Activated naive CD4-positive, alpha-beta T cell treated with anti-CD3 and anti-CD28 coated beads for 36 hours (primary cell): ENCODE data around the gene PPP1R2C. TPM values are rescaled to one million over a fixed set of nuclear protein-coding genes. Genes with fewer than 3 reads are reported as not detected.

Source experiments
- CTCF ChIA-PET: fragments of 350-600 bp; sonication (Branson Sonifier 250); formaldehyde crosslinking; loops from one replicate; lab custom pipeline; 2021; ENCODE audit warnings: antibody characterized with exemption; lab: Charles Lee
- DNase-seq: peaks from one replicate; pipeline ENCODE4 v3.0.0-alpha.2; 2020
- H3K27ac Mint-ChIP-seq: one replicate; pipeline ENCODE4 v1.8.0; 2021; ENCODE audit warnings: mild to moderate bottlenecking, mixed read lengths
- H3K27me3 Mint-ChIP-seq: one replicate; pipeline ENCODE4 v1.8.0; 2021; ENCODE audit warnings: low read depth, mixed read lengths
- H3K36me3 Mint-ChIP-seq: one replicate; pipeline ENCODE4 v1.8.0; 2021; ENCODE audit warnings: low read depth, mixed read lengths
- H3K4me1 Mint-ChIP-seq: one replicate; pipeline ENCODE4 v1.8.0; 2021; ENCODE audit warnings: low read depth, mixed read lengths
- H3K4me3 Mint-ChIP-seq: one replicate; pipeline ENCODE4 v1.8.0; 2021; ENCODE audit warnings: mild to moderate bottlenecking, moderate library complexity, mixed read lengths
- H3K9me3 Mint-ChIP-seq: one replicate; pipeline ENCODE4 v1.8.0; 2021; ENCODE audit warnings: mixed read lengths
- intact Hi-C: fragments of 100-400 bp; cut with micrococcal nuclease; formaldehyde crosslinking; loops from one replicate; pipeline ENCODE4 v1.15.1; 2023
- total RNA-seq, 2 experiments: library from RNA; stranded (reverse); gene quantifications; one replicate each; pipeline ENCODE4 v1.2.3, GENCODE V29; 2021

The PPP1R2C gene
- total RNA-seq: not detected

DNA sequence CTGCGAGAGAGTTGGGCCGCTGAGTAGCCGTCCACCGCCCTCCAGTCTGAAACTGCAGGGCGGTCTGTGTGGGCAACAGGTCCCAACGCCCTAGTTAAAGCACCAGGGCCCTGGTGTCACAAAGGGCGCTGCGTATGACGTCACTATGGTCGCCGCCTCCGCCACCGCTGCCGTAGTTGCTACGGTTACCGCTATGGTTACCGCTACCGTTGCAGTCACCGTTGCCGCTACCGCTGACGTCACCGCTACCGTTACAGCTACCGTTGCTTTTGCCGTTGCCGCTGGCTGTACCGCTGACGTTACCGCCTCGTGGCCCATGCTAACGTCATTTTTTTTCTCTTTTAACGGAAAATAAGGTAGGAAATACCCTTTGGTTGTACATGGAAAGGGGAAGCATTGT is at the start of gene PPP1R2C:
Gene PPP1R2C, minus strand, starts transcription at position 68 of the 400 bp plus-strand sequence. CDS start 84 bp downstream, outside the sequence.
- Mint-ChIP-seq H3K27me3 (no peaks in the 10 kb centered on the region), H3K36me3 (no peaks in the 10 kb centered on the region), H3K9me3 (peaks cover 3% of the 10 kb centered on the region), H3K27ac (no peak within 1 kb of the TSS), H3K4me3 (no peak within 1 kb of the TSS), H3K4me1 (peaks cover 3% of the 10 kb centered on the region)
- CTCF ChIA-PET: no interaction called here
- no peak for DNase-seq
- intact Hi-C loops: no loop called here

DNA sequence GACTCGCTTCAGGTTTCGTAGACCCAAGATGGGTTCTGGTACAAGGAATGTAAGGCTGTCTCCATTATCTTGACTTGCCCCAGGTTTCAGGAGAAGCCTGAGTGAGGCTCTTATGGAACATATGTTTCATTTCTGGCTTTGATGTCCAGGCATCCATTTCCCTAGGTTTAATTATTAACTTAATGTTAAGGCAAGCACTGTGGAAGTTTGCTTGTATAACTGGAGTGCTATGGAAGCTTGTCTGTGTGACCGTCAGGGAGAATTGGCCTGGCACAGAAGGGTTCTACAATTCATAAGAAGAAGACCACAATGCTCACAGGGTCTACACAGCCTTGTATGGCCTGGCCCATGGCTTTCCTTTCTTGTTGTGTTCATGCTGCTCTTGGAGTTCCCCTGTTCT is 47.2 kb upstream of the PPP1R2C start:
- no peaks in the 10 kb centered on the region for H3K27me3 Mint-ChIP-seq
- no peak for DNase-seq
- H3K36me3 Mint-ChIP-seq: no peaks in the 10 kb centered on the region
- H3K9me3 Mint-ChIP-seq: no peaks in the 10 kb centered on the region
- no peak overlapping the region for H3K27ac Mint-ChIP-seq
- H3K4me1 Mint-ChIP-seq: no peaks in the 10 kb centered on the region
- intact Hi-C loops: no loop called here
- H3K4me3 Mint-ChIP-seq: no peak overlapping the region
- CTCF ChIA-PET: no interaction called here

DNA sequence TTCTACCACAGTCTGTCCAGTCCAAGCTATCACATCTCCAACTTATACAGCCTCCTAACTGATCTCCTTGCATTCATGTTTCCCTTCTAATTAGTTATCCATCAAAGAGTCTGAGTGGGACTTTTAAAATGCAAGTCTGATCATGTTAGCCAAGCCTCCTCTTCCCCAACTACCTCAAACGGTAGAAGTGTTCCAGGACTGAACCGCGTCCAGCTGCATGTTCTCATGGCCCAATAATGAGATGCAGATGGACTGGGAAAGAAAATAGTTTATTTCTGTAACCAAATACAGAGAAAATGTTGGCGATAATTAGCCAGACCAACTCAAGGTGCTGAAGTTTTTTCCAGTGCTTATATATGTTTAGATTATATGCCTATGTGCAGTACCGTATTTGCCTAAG is 46.6 kb upstream of the PPP1R2C start:
- DNase-seq: no peak
- Mint-ChIP-seq H3K4me3 (no peak overlapping the region), H3K36me3 (no peaks in the 10 kb centered on the region), H3K27ac (no peak overlapping the region), H3K9me3 (no peaks in the 10 kb centered on the region), H3K4me1 (no peaks in the 10 kb centered on the region), H3K27me3 (no peaks in the 10 kb centered on the region)
- intact Hi-C loops: no loop called here
- CTCF ChIA-PET: no interaction called here

DNA sequence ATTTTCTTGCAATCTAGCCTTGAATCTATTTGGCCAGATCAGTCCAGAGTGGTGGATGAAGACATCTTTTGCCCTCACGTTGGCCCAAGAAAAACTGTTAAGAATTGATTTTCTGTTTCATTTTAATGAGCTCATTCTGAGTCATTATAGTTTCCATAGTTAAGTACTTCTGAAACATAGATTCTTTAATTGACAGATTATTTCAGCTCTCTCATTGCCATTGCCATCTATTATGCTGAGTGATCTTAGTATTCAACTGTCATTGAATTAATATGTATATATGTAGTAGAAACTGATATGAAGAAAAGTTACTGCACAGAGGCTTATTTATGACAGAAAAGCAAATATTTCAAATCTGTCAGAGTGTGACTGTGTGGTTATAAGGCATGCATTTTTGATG is 45.5 kb upstream of the PPP1R2C start:
- intact Hi-C loops: no loop called here
- peaks cover 6% of the 10 kb centered on the region for H3K9me3 Mint-ChIP-seq
- H3K27ac Mint-ChIP-seq: no peak overlapping the region
- H3K4me1 Mint-ChIP-seq: no peaks in the 10 kb centered on the region
- peaks cover 2% of the 10 kb centered on the region for H3K36me3 Mint-ChIP-seq
- no peaks in the 10 kb centered on the region for H3K27me3 Mint-ChIP-seq
- CTCF ChIA-PET: no interaction called here
- no peak overlapping the region for H3K4me3 Mint-ChIP-seq
- no peak for DNase-seq

DNA sequence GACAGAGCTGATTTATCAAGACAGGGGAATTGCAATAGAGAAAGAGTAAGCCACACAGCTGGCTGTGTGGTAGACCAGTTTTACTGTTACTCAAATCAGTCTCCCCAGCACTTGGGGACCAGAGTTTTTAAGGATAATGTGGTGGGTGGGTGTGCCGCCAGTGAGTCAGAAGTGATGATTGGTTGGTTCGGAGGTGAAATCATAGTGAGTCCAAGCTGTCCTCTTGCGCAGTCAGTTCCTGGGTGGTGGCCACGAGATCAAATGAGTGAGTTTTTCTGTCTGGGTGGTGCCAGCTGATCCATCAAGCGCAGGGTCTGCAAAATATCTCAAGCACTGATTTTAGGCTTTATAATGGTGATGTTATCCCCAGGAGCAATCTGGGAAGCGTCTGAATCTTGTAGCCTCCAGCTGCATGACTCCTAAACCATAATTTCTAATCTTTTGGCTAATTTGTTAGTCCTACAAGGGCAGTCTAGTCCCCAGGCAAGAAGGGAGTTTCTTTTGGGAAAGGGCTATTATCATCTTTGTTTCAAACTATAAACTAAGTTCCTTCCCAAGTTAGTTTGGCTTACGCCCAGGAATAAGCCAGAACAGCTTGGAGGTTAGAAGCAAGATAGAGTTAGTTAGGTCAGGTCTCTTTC is 44.0 kb upstream of the PPP1R2C start:
- Mint-ChIP-seq H3K36me3 (peaks cover 2% of the 10 kb centered on the region), H3K4me3 (no peak overlapping the region), H3K9me3 (peaks cover 6% of the 10 kb centered on the region), H3K27ac (no peak overlapping the region), H3K27me3 (no peaks in the 10 kb centered on the region), H3K4me1 (no peaks in the 10 kb centered on the region)
- intact Hi-C loops: no loop called here
- CTCF ChIA-PET: no interaction called here
- DNase-seq: no peak

DNA sequence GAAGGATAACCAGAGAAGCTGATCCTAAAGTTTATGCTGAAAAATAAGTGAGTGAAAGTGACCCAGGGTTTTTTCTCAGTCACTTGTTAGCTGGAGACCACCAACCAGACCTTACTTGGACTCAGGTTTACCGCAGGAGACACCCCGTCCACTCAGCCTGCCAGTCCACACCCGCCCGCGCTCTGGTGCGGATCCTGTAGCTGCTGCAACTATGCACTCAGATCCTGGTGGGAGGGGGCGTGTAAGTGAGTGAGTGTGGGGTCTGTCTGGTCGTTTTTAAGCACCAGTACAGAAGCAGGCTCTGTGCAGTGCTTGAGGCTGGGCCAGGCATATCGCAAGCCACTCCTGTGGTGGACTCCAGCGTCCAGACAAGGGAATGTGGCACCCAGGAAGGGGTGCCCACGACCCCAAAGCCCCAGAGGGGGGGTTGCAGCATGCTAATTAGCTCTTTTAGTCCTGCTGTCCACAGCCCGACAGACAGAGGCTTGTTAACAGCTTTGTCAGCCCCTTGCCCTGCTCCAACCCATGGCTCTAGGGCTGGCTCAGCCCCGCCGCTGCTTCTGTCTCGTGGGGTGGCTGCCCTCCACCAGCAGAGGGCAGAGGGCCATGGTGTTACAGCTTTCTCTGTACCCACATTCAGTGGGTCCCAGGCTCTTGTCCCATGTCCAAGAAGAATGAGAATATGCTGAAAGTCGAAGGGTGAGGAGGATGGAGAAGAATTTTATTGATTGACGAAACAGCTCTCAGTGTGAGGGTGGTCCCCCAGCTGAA is 40.4 kb upstream of the PPP1R2C start:
- no peak for DNase-seq
- Mint-ChIP-seq H3K27ac (no peak overlapping the region), H3K4me3 (no peak overlapping the region), H3K27me3 (no peaks in the 10 kb centered on the region), H3K36me3 (peaks cover 6% of the 10 kb centered on the region), H3K9me3 (peaks cover 23% of the 10 kb centered on the region), H3K4me1 (no peaks in the 10 kb centered on the region)
- intact Hi-C loops: no loop called here
- CTCF ChIA-PET: no interaction called here

DNA sequence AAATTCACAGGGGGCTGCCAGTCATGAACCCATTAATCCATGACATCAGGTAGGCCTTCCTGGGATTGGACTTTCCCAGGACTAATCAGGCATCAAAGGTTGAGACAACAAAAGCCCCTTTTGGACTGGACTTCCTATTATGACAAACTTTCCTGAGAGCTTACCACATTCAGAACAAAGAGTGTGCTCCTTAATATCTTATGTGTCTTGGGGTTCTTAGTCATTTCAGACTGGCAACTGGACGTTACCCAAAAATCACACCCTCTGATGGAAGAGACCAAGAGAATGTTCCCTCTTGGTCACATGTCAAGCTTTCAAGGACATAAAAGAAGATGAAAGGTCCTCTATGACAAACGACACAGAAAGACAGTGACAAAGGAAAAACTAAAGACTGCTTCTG is 31.6 kb upstream of the PPP1R2C start:
- intact Hi-C loops: no loop called here
- DNase-seq: no peak
- Mint-ChIP-seq H3K9me3 (peaks cover 10% of the 10 kb centered on the region), H3K4me3 (no peak overlapping the region), H3K36me3 (peaks cover 2% of the 10 kb centered on the region), H3K27me3 (no peaks in the 10 kb centered on the region), H3K27ac (no peak overlapping the region), H3K4me1 (no peaks in the 10 kb centered on the region)
- CTCF ChIA-PET: no interaction called here

DNA sequence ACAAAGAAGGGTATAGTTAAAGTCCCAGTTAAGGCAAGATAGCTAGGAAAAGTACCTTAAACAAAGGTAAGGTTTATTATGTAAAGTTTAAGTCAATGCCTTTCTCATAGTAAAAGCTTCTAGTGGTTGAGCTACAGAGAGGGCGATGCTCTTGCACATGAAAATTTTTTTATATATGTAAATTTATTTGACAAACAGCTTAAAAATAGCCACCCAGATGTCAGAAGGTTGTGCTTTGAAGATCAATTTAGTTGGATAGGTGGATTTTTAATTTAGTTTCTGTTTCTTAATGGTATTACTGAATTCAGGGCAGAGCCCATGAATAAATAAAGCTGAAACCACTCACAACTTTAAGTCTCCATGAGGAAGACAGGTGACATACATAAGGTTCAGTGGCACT is 29.4 kb upstream of the PPP1R2C start:
- Mint-ChIP-seq H3K36me3 (no peaks in the 10 kb centered on the region), H3K27me3 (no peaks in the 10 kb centered on the region), H3K27ac (no peak overlapping the region), H3K4me1 (no peaks in the 10 kb centered on the region), H3K4me3 (no peak overlapping the region), H3K9me3 (no peaks in the 10 kb centered on the region)
- CTCF ChIA-PET: no interaction called here
- intact Hi-C loops: no loop called here
- DNase-seq: no peak

DNA sequence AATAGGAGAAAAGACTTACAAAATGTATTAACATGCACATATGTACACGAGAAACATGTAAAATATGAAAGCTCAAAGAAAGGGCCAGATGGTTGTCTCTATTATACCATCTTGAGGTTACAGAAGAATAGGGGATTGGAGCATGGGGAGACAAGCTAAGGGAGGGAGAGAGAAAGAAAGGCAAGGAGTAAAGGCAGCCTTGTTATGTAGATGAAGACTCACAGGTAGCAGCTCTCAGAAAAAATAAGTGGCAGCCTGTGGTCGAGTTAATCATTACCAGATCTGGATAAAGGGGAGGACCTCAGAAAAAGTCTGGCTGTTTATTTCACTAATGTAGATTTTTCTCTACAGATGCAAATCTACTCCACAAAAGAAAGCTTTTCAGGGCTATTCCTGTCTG is 26.6 kb upstream of the PPP1R2C start:
- CTCF ChIA-PET: no interaction called here
- H3K27me3 Mint-ChIP-seq: no peaks in the 10 kb centered on the region

DNA sequence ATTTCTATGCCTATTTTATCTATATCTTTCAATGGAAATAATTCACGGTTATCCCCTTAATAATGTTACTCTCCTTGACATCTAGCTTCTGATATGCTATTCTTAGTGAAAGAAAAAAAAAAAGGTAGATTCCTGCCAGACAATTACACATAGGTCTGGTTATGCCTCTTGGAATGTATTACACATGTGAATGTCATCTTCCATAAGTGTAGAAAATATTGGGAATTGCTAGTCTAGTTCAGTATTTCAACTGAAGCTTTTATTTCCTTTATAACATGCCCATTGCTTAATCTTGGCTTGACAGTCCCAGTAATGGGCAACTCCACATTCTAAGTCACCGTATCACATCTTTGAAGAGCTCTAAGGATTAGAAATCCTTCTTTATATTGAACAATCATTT is 25.4 kb upstream of the PPP1R2C start:
- intact Hi-C loops: no loop called here
- CTCF ChIA-PET: no interaction called here
- Mint-ChIP-seq H3K4me1 (peaks cover 2% of the 10 kb centered on the region), H3K36me3 (no peaks in the 10 kb centered on the region), H3K27ac (no peak overlapping the region), H3K27me3 (no peaks in the 10 kb centered on the region), H3K4me3 (no peak overlapping the region), H3K9me3 (peaks cover 1% of the 10 kb centered on the region)
- DNase-seq: no peak

More for the DNA sequence above, 26.6 kb upstream of the PPP1R2C start:
- Mint-ChIP-seq H3K27ac (no peak overlapping the region), H3K4me3 (no peak overlapping the region), H3K36me3 (no peaks in the 10 kb centered on the region), H3K4me1 (peaks cover 2% of the 10 kb centered on the region), H3K9me3 (no peaks in the 10 kb centered on the region)
- no peak for DNase-seq
- intact Hi-C loops: no loop called here

DNA sequence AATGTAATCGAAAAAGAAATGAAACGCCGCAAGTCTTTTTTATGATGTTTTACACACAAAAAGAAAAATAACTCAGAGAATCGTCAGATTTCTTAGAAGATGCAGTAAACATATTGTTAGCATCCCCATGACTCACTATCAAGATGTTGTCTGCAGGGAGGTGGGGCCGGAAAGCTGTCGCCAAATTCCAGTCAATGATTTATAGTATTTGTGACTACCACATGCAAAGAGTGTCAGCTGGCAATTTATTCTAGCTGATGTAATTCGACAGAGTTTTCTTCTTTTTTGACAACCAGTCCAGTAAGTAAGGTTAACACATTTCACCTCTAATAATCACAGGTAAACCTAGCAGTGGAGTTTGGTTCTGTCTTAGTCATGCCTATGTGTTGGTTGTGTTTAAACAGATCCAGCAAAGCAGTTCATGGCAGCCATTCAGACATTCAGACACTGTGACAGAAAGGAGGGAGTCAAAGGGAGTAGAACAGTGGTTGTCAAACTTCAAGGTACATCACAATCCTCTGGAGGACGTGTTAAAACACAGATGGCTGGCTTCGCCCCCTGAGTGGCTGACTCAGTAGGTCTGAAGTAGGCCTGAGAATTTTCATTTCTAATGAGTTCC is 19.8 kb upstream of the PPP1R2C start:
- Mint-ChIP-seq H3K4me1 (peaks cover 2% of the 10 kb centered on the region), H3K27me3 (no peaks in the 10 kb centered on the region), H3K4me3 (no peak overlapping the region), H3K36me3 (no peaks in the 10 kb centered on the region), H3K9me3 (peaks cover 2% of the 10 kb centered on the region), H3K27ac (no peak overlapping the region)
- intact Hi-C loops: no loop called here
- no peak for DNase-seq
- CTCF ChIA-PET: no interaction called here

DNA sequence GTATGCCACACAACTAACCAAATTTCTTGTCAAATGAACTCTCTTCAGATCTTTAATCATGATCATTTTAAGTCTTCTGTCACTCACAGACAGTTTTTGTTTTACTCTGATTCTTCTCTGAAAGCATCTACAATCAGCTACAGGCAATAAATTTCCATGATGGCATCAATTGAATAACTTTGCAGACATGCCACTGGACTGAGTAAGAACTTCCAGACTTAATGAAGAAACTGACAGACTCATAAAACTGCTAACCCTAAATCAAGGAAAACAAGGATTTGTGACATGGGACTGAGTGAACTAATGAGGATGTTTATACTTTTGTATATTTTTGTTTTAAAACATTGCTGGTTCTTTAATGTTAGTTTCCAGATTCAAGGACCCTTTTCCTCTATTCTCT is 5.5 kb upstream of the PPP1R2C start:
- Mint-ChIP-seq H3K9me3 (peaks cover 3% of the 10 kb centered on the region), H3K4me3 (no peak overlapping the region), H3K27ac (no peak overlapping the region), H3K4me1 (no peaks in the 10 kb centered on the region), H3K36me3 (no peaks in the 10 kb centered on the region), H3K27me3 (no peaks in the 10 kb centered on the region)
- intact Hi-C loops: no loop called here
- CTCF ChIA-PET: no interaction called here
- no peak for DNase-seq

DNA sequence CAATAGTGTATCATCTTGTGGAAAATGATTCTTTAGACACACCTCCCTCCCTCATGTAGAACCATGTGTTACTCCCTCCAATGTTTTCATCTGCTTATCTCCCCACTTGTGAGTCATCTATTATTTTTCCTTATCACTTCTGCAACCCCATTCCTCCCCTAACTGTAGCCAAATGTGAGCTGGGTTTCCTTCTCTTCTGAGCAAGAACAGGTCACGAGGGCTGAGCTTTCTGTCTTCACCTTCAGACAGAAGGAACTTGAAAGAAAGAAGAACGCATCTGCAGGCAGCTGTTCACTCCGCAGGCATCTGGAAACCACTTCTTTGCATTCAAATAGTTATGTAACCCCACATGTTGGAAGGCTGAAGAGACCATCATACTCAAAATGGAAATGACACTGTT is 1.8 kb downstream of the PPP1R2C start:
- no peak for DNase-seq
- H3K27me3 Mint-ChIP-seq: no peaks in the 10 kb centered on the region
- no peak overlapping the region for H3K4me3 Mint-ChIP-seq
- H3K4me1 Mint-ChIP-seq: peaks cover 3% of the 10 kb centered on the region
- no peak overlapping the region for H3K27ac Mint-ChIP-seq
- H3K9me3 Mint-ChIP-seq: peaks cover 3% of the 10 kb centered on the region
- intact Hi-C loops: no loop called here
- CTCF ChIA-PET: no interaction called here
- H3K36me3 Mint-ChIP-seq: no peaks in the 10 kb centered on the region
